GM12892 (cell line): ENCODE measurements around the gene BMPR1A.

ENCODE experiments used
- POLR2A ChIP-seq: IDR thresholded peaks from 2 replicates; pipeline ENCODE4 v1.6.1; 2011; ENCODE audit warnings: low read depth, low read length, control low read depth
- POLR2AphosphoS5 ChIP-seq: IDR thresholded peaks from 2 replicates; pipeline ENCODE4 v1.6.1; 2011; ENCODE audit warnings: low read depth, low read length, control low read depth
- TAF1 ChIP-seq: IDR thresholded peaks from 2 replicates; pipeline ENCODE4 v1.6.1; 2011; ENCODE audit warnings: low read depth, mild to moderate bottlenecking, control low read depth, low read length, borderline replicate concordance

GRCh38 chr10:86922553-86922961, 166.1 kb downstream of the BMPR1A start:
- TF ChIP-seq POLR2A (no peak), TAF1 (no peak), POLR2AphosphoS5 (no peak)
